Measurements from ENCODE around the gene GFRA4.

GRCh38 chr20:3672547-3673171 is 9.5 kb upstream of the GFRA4 start:
- TF ChIP-seq KDM1A (IDR thresholded peaks at IDR 0.05; ENCODE audit: low read depth) (no peak), CTCF (IDR thresholded peaks at IDR 0.05) (0 out of 3 replicates have a peak, but pooled peaks have one; percentile 13), POLR2A (IDR thresholded peaks at IDR 0.05; ENCODE audit: low read length) (no peak), PBX3 (IDR thresholded peaks at IDR 0.05) (no peak), MAFK (IDR thresholded peaks at IDR 0.05; ENCODE audit: partially characterized antibody) (no peak), CHD4 (IDR thresholded peaks at IDR 0.05; ENCODE audit: borderline replicate concordance) (no peak), JUNB (IDR thresholded peaks at IDR 0.05) (no peak)
